Liver (tissue), 9 donors: ENCODE data around the gene DOCK9. TPM values are rescaled to one million over a fixed set of nuclear protein-coding genes. Genes with fewer than 3 reads are reported as not detected.

ENCODE experiments used
- DNase-seq: peaks from one replicate; pipeline ENCODE4 v3.0.0-alpha.2; 2017; ENCODE audit warnings: low spot score
- H3K27ac ChIP-seq, 2 donors: one replicate each; pipeline ENCODE4 v1.7.0; 2013; ENCODE audit warnings: inconsistent platforms in 2 of 2, low read length in 2 of 2, control low read depth in 1 of 2, low read depth in 1 of 2, mild to moderate bottlenecking in 1 of 2
- H3K27me3 ChIP-seq, 4 donors: one replicate each; pipeline versions ENCODE4 v1.6.1 to v1.7.0; 2013; ENCODE audit warnings: low read length in 3 of 4, inconsistent platforms in 1 of 4, mild to moderate bottlenecking in 1 of 4, moderate library complexity in 1 of 4; ENCODE audit not compliant: control insufficient read depth in 4 of 4, insufficient read depth in 4 of 4
- H3K36me3 ChIP-seq, 4 donors: one replicate each; pipeline versions ENCODE4 v1.6.1 to v1.7.0; 2013; ENCODE audit warnings: low read length in 3 of 4, mild to moderate bottlenecking in 3 of 4, low read depth in 1 of 4, moderate library complexity in 1 of 4; ENCODE audit not compliant: control insufficient read depth in 4 of 4, insufficient read depth in 3 of 4
- H3K4me1 ChIP-seq, 4 donors: one replicate each; pipeline versions ENCODE4 v1.6.1 to v1.7.0; 2013; ENCODE audit warnings: low read length in 3 of 4, mild to moderate bottlenecking in 3 of 4, moderate library complexity in 1 of 4; ENCODE audit not compliant: control insufficient read depth in 4 of 4, insufficient read depth in 4 of 4
- H3K4me3 ChIP-seq, 3 donors: one replicate each; pipeline versions ENCODE4 v1.6.1 to v1.7.0; 2013; ENCODE audit warnings: low read length in 3 of 3, control low read depth in 1 of 3, low read depth in 1 of 3, mild to moderate bottlenecking in 1 of 3
- H3K9ac ChIP-seq, 2 donors: one replicate each; pipeline ENCODE4 v1.7.0; 2013; ENCODE audit warnings: low read length in 2 of 2, mild to moderate bottlenecking in 2 of 2, moderate library complexity in 2 of 2, control low read depth in 1 of 2, low read depth in 1 of 2
- H3K9me3 ChIP-seq, 4 donors: one replicate each; pipeline versions ENCODE4 v1.6.1 to v1.7.0; 2013; ENCODE audit warnings: low read length in 3 of 4; ENCODE audit not compliant: control insufficient read depth in 4 of 4
- CTCF ChIP-seq: fragments of 150-350 bp; IDR thresholded peaks from 2 replicates; pipeline ENCODE4 v1.5.1; 2017; ENCODE audit warnings: improper control_type of control experiment, low read depth, low read length; ENCODE audit not compliant: missing input control
- EGR1 ChIP-seq, 2 donors: IDR thresholded peaks; 2 replicates each; pipeline ENCODE4 v1.6.1; 2016 to 2018; ENCODE audit warnings: antibody characterized with exemption in 2 of 2, low read depth in 2 of 2
- FOXA1 ChIP-seq: IDR thresholded peaks from 2 replicates; pipeline ENCODE4 v1.6.1; 2016; ENCODE audit warnings: antibody characterized with exemption
- FOXA2 ChIP-seq: IDR thresholded peaks from 2 replicates; pipeline ENCODE4 v1.6.1; 2016; ENCODE audit warnings: antibody characterized with exemption
- GABPA ChIP-seq, 2 donors: IDR thresholded peaks in 1 of 2; conservative IDR thresholded peaks in 1 of 2; 2 replicates each; pipeline ENCODE4 v1.6.1; 2016; ENCODE audit warnings: antibody characterized with exemption in 2 of 2, mild to moderate bottlenecking in 1 of 2, moderate library complexity in 1 of 2
- HNF4A ChIP-seq, 2 donors: conservative IDR thresholded peaks; 2 replicates each; pipeline ENCODE4 v1.6.1; 2016; ENCODE audit warnings: antibody characterized with exemption in 2 of 2, mild to moderate bottlenecking in 2 of 2
- HNF4G ChIP-seq: IDR thresholded peaks from 2 replicates; pipeline ENCODE4 v1.6.1; 2016; ENCODE audit warnings: antibody characterized with exemption
- JUND ChIP-seq, 2 donors: IDR thresholded peaks; 2 replicates each; pipeline ENCODE4 v1.6.1; 2016; ENCODE audit warnings: antibody characterized with exemption in 2 of 2
- MAX ChIP-seq: IDR thresholded peaks from 2 replicates; pipeline ENCODE4 v1.6.1; 2016; ENCODE audit warnings: antibody characterized with exemption
- NR2F2 ChIP-seq: IDR thresholded peaks from 2 replicates; pipeline ENCODE4 v1.6.1; 2016; ENCODE audit warnings: antibody characterized with exemption
- RAD21 ChIP-seq, 2 donors: IDR thresholded peaks; 2 replicates each; pipeline ENCODE4 v1.6.1; 2016; ENCODE audit warnings: antibody characterized with exemption in 2 of 2, mild to moderate bottlenecking in 2 of 2
- RXRA ChIP-seq, 2 donors: IDR thresholded peaks; 2 replicates each; pipeline ENCODE4 v1.6.1; 2017 to 2018; ENCODE audit warnings: antibody characterized with exemption in 2 of 2, mild to moderate bottlenecking in 1 of 2
- SP1 ChIP-seq: IDR thresholded peaks from 2 replicates; pipeline ENCODE4 v1.6.1; 2018; ENCODE audit warnings: antibody characterized with exemption, mild to moderate bottlenecking
- TAF1 ChIP-seq: conservative IDR thresholded peaks from 2 replicates; pipeline ENCODE4 v1.6.1; 2016; ENCODE audit warnings: antibody characterized with exemption, mild to moderate bottlenecking
- YY1 ChIP-seq: IDR thresholded peaks from 2 replicates; pipeline ENCODE4 v1.6.1; 2016; ENCODE audit warnings: antibody characterized with exemption, mild to moderate bottlenecking
- ZBTB33 ChIP-seq: IDR thresholded peaks from 2 replicates; pipeline ENCODE4 v1.6.1; 2016; ENCODE audit warnings: antibody characterized with exemption
- WGBS: extraction: QIAGEN DNeasy Blood & Tissue Kit; methylation state at CpG from one replicate; pipeline ENCODE4 v1.1.7; 2013; 5-methylcytosine and 5-hydroxymethylcytosine counted together
- polyA plus RNA-seq, 2 donors: library from polyadenylated mRNA; stranded (reverse) in 1 of 2; unstranded in 1 of 2; fragments of 200-250 nt in 1 of 2; fragments of >200 nt in 1 of 2; fragmentation: Nextera tagmentation in 1 of 2; extraction: Ambion mirVana in 1 of 2; gene quantifications; one replicate each; pipeline versions ENCODE4 v1.2.1 to v1.2.3, GENCODE V29; 2013 to 2015
- total RNA-seq, 2 donors: library from RNA; depleted of rRNA; stranded (reverse); fragments of >200 nt; gene quantifications; one replicate each; pipeline ENCODE4 v1.2.3, GENCODE V29; 2014
- TF ChIP-seq, protein P1 (sequence below): IDR thresholded peaks from 2 replicates; pipeline ENCODE4 v1.6.1; 2016; ENCODE audit warnings: antibody characterized with exemption
- donor health status: healthy.
- donor health status: healthy.
- donor health status: healthy.
- donor health status: healthy.
- donor health status: healthy.

The DOCK9 gene
- total and polyA plus RNA-seq, 4 donors, result 5.4 to 31.3 (median 10.6) TPM

DNA sequence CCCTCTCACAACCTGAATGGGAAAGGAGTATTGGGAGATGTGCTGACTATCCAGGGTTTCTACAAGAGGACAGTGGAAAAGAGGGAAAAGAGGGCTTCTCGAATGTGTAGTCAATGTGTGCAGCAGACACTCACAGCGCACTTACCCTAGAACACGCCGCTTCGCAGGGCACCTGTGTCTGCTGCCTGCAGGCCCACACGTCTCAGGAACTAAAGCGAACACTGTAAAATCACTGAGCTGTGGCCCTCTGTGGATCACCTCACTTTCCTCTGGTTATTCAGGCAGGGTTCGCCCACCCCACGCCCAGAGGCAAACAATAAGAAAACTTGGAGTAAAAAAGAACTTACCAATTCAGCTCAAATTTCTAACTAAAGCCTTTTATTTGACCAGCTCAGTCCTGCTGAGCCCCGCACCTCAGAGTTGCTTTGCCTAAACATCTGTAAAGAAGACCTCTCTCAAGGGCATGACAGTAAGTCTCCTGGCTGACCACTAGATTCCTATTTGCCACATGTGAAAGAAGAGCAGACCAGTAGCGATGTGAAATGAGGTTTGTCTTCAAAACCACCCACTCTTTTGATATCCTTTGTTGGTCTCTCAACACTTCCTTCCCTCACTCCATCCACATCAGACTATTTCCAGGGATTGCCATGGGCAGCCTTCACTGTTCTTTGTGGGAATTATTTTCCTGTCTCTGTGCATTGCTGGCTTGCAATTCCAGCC is 19.3 kb upstream of the DOCK9 start:
- TF ChIP-seq TAF1 (no peak), GABPA (IDR thresholded peaks at IDR 0.05 in 1 of 2, conservative IDR thresholded peaks at IDR 0.05 in 1 of 2) (no peak), ZBTB33 (no peak), HNF4G (no peak), YY1 (no peak), NR2F2 (no peak), MAX (no peak), RAD21 (IDR thresholded peaks at IDR 0.05) (no peak), HNF4A (conservative IDR thresholded peaks at IDR 0.05) (no peak), CTCF (no peak), SP1 (no peak), EGR1 (IDR thresholded peaks at IDR 0.05; ENCODE audit: low read depth in 2 of 2) (no peak), RXRA (IDR thresholded peaks at IDR 0.05) (no peak), FOXA2 (no peak), FOXA1 (no peak), JUND (IDR thresholded peaks at IDR 0.05) (no peak)
- TF ChIP-seq, protein P1, sequence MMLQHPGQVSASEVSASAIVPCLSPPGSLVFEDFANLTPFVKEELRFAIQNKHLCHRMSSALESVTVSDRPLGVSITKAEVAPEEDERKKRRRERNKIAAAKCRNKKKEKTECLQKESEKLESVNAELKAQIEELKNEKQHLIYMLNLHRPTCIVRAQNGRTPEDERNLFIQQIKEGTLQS, result no peak
- DNase-seq, result no peak
- 98% methylated on average over 11 of the region's 11 CpGs for WGBS
- Histone ChIP-seq H3K9ac (no peak overlapping the region), H3K27me3 (no peaks in the 10 kb centered on the region), H3K36me3 (no peaks in the 10 kb centered on the region), H3K27ac (no peak overlapping the region), H3K4me1 (no peaks in the 10 kb centered on the region), H3K4me3 (no peak overlapping the region), H3K9me3 (no peaks in the 10 kb centered on the region)

DNA sequence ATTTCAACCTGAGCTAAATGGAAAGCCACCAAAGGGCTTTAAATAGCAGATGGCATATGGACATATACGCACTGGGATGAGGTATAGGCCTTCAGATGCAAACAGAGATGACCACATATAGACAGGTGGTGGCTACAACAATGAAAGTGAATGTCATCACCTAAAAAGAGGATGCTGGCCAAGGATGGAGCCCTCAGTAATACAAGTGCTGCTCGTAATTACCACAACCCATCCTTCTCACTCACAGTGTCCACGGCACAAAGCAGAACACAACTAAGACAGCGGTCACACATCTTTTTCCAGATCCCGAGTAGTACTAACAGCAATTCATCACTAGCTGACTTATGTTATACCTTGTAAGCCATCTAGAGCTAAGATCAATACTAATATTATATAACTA is 18.2 kb upstream of the DOCK9 start:
- no peak overlapping the region for H3K27ac ChIP-seq
- no peak overlapping the region for H3K4me3 ChIP-seq
- no peaks in the 10 kb centered on the region for H3K36me3 ChIP-seq
- WGBS, result 96% methylated on average over 5 of the region's 5 CpGs
- no peaks in the 10 kb centered on the region for H3K9me3 ChIP-seq
- TF ChIP-seq, protein P1, result no peak
- H3K4me1 ChIP-seq, result no peaks in the 10 kb centered on the region
- no peaks in the 10 kb centered on the region for H3K27me3 ChIP-seq
- H3K9ac ChIP-seq, result no peak overlapping the region
- DNase-seq, result no peak
